ENCODE measurements around the gene GBA2. TPM values are rescaled to one million over a fixed set of nuclear protein-coding genes. Genes with fewer than 3 reads are reported as not detected.
A peak's percentile ranks its signal among the peaks of the same experiment; 100 is the strongest.

GBA2 gene
- 10 to 100 TPM; 48.5 to 55.4 TPM for total RNA-seq

DNA sequence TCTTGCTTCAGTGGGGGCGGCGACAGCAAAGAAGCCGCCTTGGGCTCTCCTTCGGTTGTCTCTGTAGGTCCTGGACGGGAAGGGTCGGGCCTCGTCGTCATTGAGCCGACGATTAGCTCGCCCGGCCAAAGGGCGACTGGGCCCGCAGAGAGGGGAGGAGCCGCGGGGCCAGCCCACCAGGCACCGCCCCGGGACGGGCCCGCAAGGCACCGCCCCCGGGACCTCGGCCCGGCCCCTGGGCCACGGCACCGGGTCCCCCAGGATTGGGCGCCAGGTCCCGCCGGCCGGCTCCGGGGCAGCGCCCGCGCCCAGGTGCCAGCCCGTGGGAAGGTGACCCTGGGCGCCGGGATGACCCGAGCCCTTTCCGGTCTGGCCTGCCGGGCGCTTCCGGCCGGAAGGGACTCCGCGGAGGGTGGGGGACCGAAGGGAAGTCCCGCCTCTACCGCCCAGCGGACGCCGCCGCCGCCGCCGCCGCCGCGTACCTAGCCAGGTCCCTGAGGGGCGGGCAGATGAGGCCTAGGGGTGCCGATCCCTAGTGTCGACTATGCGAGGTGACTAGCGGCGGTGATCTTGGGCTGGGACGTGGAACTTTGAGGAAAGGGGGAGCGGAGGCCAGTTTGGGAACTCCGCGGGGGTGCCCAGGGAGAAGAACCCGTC lies at the start of gene GBA2, which contains the start of gene RGP1:
GBA2 (minus strand) TSS at position 371 of the 657 bp plus-strand sequence. CDS start 524 bp downstream, outside the sequence.
RGP1 (plus strand) TSS at position 430 of the 657 bp plus-strand sequence. CDS start 469 bp downstream, outside the sequence.
- TF ChIP-seq POLR2AphosphoS5 (IDR thresholded peaks at IDR 0.05) = peak; percentile 72
- TF ChIP-seq, protein P1, sequence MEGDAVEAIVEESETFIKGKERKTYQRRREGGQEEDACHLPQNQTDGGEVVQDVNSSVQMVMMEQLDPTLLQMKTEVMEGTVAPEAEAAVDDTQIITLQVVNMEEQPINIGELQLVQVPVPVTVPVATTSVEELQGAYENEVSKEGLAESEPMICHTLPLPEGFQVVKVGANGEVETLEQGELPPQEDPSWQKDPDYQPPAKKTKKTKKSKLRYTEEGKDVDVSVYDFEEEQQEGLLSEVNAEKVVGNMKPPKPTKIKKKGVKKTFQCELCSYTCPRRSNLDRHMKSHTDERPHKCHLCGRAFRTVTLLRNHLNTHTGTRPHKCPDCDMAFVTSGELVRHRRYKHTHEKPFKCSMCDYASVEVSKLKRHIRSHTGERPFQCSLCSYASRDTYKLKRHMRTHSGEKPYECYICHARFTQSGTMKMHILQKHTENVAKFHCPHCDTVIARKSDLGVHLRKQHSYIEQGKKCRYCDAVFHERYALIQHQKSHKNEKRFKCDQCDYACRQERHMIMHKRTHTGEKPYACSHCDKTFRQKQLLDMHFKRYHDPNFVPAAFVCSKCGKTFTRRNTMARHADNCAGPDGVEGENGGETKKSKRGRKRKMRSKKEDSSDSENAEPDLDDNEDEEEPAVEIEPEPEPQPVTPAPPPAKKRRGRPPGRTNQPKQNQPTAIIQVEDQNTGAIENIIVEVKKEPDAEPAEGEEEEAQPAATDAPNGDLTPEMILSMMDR (IDR thresholded peaks at IDR 0.05) = peak in 1 of 4 experiments; percentile 15
- TF ChIP-seq POLR2A (IDR thresholded peaks at IDR 0.05) = peak; percentile 66
- Histone ChIP-seq H3K27ac (peak within 1 kb of the TSS; percentile 80 to 88), H3K36me3 (peaks cover 5 to 11% of the 10 kb centered on the region in 2 donors), H3K9me3 (no peaks in the 10 kb centered on the region), H3K4me3 (peak within 1 kb of the TSS; percentile 72 to 89), H3K27me3 (replicated peaks; ENCODE audit: insufficient read depth) (no peaks in the 10 kb centered on the region), H3K4me1 (replicated peaks) (peaks cover 21% of the 10 kb centered on the region)
- under 1% methylated on average over 36 of the region's 69 CpGs for WGBS
- intact Hi-C loops (cut with DNase I) = no loop called here
- peak; percentile 76 for DNase-seq (ENCODE audit: low spot score)

DNA sequence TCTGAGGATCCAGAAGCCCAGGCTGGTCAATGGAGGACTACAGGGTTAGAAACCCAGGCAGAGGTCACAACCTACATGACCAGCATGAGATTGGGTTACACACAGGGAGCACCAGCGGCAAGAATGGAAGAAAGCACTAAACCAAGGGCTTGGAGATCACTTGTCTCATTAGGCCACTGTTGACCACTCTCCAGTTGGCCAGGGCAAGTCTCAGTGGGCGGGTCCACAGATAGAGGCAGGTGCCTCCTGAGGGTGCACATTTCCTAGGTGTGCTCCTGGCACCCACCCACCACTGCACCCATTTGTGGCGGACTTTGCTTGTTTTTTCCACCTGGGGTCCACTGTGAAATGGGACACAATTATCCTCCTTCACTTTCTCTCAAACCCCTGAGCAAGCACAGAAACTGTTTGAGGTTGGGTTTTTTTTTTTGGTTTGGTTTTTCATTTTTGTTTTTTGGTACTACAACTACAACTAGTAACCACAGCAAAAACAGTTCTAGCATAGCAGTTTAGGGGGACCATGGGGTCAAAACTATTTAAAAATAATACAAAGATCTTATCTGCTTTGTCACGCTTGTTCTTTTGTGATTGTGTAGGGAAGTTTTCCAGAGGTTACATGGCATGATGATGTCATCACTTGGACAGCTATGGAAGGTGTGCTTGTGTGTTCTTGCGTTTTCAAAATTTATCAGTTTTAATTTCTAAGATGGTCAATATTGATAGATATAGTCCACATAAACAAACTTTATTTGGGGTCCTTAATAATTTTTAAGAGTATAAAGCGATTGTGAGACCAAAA lies 48.5 kb upstream of the GBA2 start:
- intact Hi-C loops (cut with DNase I) = no loop called here
- no peaks in the 10 kb centered on the region for H3K27me3 ChIP-seq (replicated peaks; ENCODE audit: insufficient read depth)
- no peaks in the 10 kb centered on the region for H3K4me1 ChIP-seq (replicated peaks)
- TF ChIP-seq POLR2A (IDR thresholded peaks at IDR 0.05) = no peak
- TF ChIP-seq, protein P1 (IDR thresholded peaks at IDR 0.05) = no peak
- no peak for TF ChIP-seq POLR2AphosphoS5 (IDR thresholded peaks at IDR 0.05)
- H3K4me3 ChIP-seq = no peak overlapping the region
- no peak overlapping the region for H3K27ac ChIP-seq
- H3K9me3 ChIP-seq = no peaks in the 10 kb centered on the region
- WGBS = 71% methylated on average over 6 of the region's 6 CpGs
- DNase-seq (ENCODE audit: low spot score) = no peak
- H3K36me3 ChIP-seq = no peaks in the 10 kb centered on the region

DNA sequence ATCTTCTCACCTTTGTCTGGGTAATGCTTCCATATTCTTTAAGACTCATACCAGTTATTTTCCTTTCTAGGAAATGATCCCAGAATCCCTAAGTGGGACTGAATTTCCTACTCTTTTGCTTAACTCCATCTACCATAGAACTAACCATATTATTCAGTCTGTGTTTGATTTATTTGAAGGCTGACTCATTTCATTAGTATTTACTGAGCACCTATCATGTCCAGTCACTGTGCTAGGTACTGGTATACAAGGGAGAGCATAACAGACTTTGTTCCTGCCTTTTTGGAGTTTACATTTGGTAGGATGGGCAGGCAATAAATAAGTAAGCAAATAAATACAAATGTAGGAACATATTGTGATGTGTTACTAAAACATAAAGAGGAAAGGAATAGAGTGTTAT lies 46.7 kb upstream of the GBA2 start:
- intact Hi-C loops (cut with DNase I) = no loop called here
- Histone ChIP-seq H3K36me3 (no peaks in the 10 kb centered on the region), H3K4me1 (replicated peaks) (no peaks in the 10 kb centered on the region), H3K27me3 (replicated peaks; ENCODE audit: insufficient read depth) (no peaks in the 10 kb centered on the region), H3K4me3 (no peak overlapping the region), H3K27ac (peak overlapping the region in 1 of 2 donors; percentile 67), H3K9me3 (no peaks in the 10 kb centered on the region)
- DNase-seq (ENCODE audit: low spot score) = no peak
- TF ChIP-seq, protein P1 (IDR thresholded peaks at IDR 0.05) = no peak
- TF ChIP-seq POLR2AphosphoS5 (IDR thresholded peaks at IDR 0.05) = peak; percentile 72

DNA sequence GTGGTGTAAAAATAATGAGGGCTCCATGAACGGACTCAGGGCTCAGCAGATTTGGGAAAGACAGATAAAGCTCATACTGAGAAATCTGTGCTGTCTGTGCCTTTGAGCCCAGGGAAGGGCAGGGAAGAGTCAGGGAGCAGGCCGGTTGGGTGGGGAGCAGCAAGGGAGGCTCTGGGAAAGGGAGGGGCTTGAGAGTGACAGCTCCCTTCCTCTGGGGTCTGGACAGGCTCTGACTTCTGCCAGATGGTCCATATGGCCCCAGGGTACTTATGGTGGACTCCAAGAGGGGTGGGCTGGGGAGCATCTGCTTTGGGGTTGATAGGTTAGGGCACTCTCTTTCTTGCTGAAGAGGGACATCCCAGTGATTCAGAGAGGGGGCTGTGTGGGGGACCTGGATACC lies 44.4 kb upstream of the GBA2 start:
- WGBS = 61% methylated on average over 2 of the region's 2 CpGs
- Histone ChIP-seq H3K4me3 (no peak overlapping the region), H3K9me3 (no peaks in the 10 kb centered on the region), H3K36me3 (no peaks in the 10 kb centered on the region), H3K27ac (peak overlapping the region in 1 of 2 donors; percentile 67), H3K27me3 (replicated peaks; ENCODE audit: insufficient read depth) (no peaks in the 10 kb centered on the region), H3K4me1 (replicated peaks) (no peaks in the 10 kb centered on the region)
- TF ChIP-seq, protein P1 (IDR thresholded peaks at IDR 0.05) = no peak
- no peak for TF ChIP-seq POLR2A (IDR thresholded peaks at IDR 0.05)
- TF ChIP-seq POLR2AphosphoS5 (IDR thresholded peaks at IDR 0.05) = no peak
- no peak for DNase-seq (ENCODE audit: low spot score)
- intact Hi-C loops (cut with DNase I) = no loop called here

All from prostate gland (tissue), 2 donors.